Stomach (tissue), 4 donors: Measurements from ENCODE around the gene ANKFN1.

ENCODE experiments used
- CTCF ChIP-seq, 7 experiments: fragments of 450-650 bp in 4 of 7; fragments of 200-600 bp in 3 of 7; sonication (generic) in 3 of 7; IDR thresholded peaks; one replicate each; pipeline ENCODE4 v1.5.1; 2016 to 2019; ENCODE audit warnings: antibody characterized with exemption in 7 of 7, control low read depth in 2 of 7, mild to moderate bottlenecking in 1 of 7
- POLR2AphosphoS5 ChIP-seq, 3 donors: sonication (generic); formaldehyde crosslinking; IDR thresholded peaks; one replicate each; pipeline ENCODE4 v1.6.1; 2016; ENCODE audit warnings: antibody characterized with exemption in 3 of 3

- TF ChIP-seq CTCF (IDR thresholded peaks at IDR 0.05) (no peak), POLR2AphosphoS5 (IDR thresholded peaks at IDR 0.05) (no peak)
Measured at GRCh38 chr17:56549501-56549900, 396.2 kb downstream of the ANKFN1 start.
